Natural killer cell (primary cell): ENCODE results near the gene SBK1. TPM values are rescaled to one million over a fixed set of nuclear protein-coding genes. Genes with fewer than 3 reads are reported as not detected.

Experiments
- ATAC-seq, 3 donors: fragments of 150-1000 bp in 2 of 3; fragments of 200-7000 bp in 1 of 3; cut with Tn5 transposase; 1 replicate in 1 of 3; 2 replicates in 2 of 3; pipeline ENCODE4 v1.10.0; 2021; ENCODE audit warnings: mild to moderate bottlenecking in 2 of 3, moderate library complexity in 2 of 3
- DNase-seq, 2 donors: peaks; one replicate each; pipeline versions ENCODE4 v3.0.0 to v3.0.0-alpha.2; 2013 to 2021; ENCODE audit warnings: mixed read lengths in 1 of 2
- H3K27ac ChIP-seq: one replicate; pipeline ENCODE4 v1.5.1; 2013; ENCODE audit warnings: mild to moderate bottlenecking, low read length
- H3K27me3 ChIP-seq: one replicate; pipeline ENCODE4 v1.6.1; 2013; ENCODE audit warnings: low read length; ENCODE audit not compliant: control insufficient read depth, insufficient read depth
- H3K36me3 ChIP-seq: one replicate; pipeline ENCODE4 v1.6.1; 2013; ENCODE audit warnings: low read length; ENCODE audit not compliant: control insufficient read depth, insufficient read depth
- H3K4me1 ChIP-seq: one replicate; pipeline ENCODE4 v1.6.1; 2013; ENCODE audit warnings: low read length; ENCODE audit not compliant: control insufficient read depth, insufficient read depth
- H3K4me3 ChIP-seq: one replicate; pipeline ENCODE4 v1.5.1; 2013; ENCODE audit warnings: low read length
- H3K9me3 ChIP-seq: one replicate; pipeline ENCODE4 v1.6.1; 2013; ENCODE audit warnings: low read length; ENCODE audit not compliant: control insufficient read depth, insufficient read depth
- H3K27ac Mint-ChIP-seq, 2 donors: one replicate each; pipeline ENCODE4 v1.8.0; 2022; ENCODE audit warnings: mild to moderate bottlenecking in 2 of 2, mixed read lengths in 2 of 2, moderate library complexity in 1 of 2
- H3K27me3 Mint-ChIP-seq, 2 donors: one replicate each; pipeline ENCODE4 v1.8.0; 2022; ENCODE audit warnings: low read depth in 2 of 2, mixed read lengths in 2 of 2
- H3K36me3 Mint-ChIP-seq: one replicate; pipeline ENCODE4 v1.8.0; 2022; ENCODE audit warnings: mixed read lengths
- H3K4me1 Mint-ChIP-seq, 2 donors: one replicate each; pipeline ENCODE4 v1.8.0; 2022; ENCODE audit warnings: mixed read lengths in 2 of 2
- H3K4me3 Mint-ChIP-seq: one replicate; pipeline ENCODE4 v1.8.0; 2022; ENCODE audit warnings: mild to moderate bottlenecking, moderate library complexity, mixed read lengths
- H3K9me3 Mint-ChIP-seq, 2 donors: one replicate each; pipeline ENCODE4 v1.8.0; 2022; ENCODE audit warnings: mixed read lengths in 2 of 2
- CTCF ChIP-seq: fragments of 200-600 bp; IDR thresholded peaks from one replicate; pipeline ENCODE4 v1.8.0; 2022; ENCODE audit warnings: antibody characterized with exemption
- WGBS: methylation state at CpG from one replicate; pipeline ENCODE4 v1.1.7; 2013; ENCODE audit warnings: missing lambda C conversion rate; ENCODE audit not compliant: insufficient coverage; 5-methylcytosine and 5-hydroxymethylcytosine counted together
- intact Hi-C: fragments of 100-400 bp; cut with micrococcal nuclease; formaldehyde crosslinking; loops from one replicate; pipeline ENCODE4 v1.14.2; 2022
- total RNA-seq, 4 donors: library from RNA; stranded (reverse); fragments of 120-200 nt in 1 of 4; gene quantifications; one replicate each; pipeline versions ENCODE4 v1.2.3 to v1.2.4, GENCODE V29; 2013 to 2022

Gene SBK1
- total RNA-seq, 3 donors from 2014 or later (not counting 1 experiment from before 2014, with no cell fraction given) = 59.3 to 60.9 (median 59.8) TPM

DNA sequence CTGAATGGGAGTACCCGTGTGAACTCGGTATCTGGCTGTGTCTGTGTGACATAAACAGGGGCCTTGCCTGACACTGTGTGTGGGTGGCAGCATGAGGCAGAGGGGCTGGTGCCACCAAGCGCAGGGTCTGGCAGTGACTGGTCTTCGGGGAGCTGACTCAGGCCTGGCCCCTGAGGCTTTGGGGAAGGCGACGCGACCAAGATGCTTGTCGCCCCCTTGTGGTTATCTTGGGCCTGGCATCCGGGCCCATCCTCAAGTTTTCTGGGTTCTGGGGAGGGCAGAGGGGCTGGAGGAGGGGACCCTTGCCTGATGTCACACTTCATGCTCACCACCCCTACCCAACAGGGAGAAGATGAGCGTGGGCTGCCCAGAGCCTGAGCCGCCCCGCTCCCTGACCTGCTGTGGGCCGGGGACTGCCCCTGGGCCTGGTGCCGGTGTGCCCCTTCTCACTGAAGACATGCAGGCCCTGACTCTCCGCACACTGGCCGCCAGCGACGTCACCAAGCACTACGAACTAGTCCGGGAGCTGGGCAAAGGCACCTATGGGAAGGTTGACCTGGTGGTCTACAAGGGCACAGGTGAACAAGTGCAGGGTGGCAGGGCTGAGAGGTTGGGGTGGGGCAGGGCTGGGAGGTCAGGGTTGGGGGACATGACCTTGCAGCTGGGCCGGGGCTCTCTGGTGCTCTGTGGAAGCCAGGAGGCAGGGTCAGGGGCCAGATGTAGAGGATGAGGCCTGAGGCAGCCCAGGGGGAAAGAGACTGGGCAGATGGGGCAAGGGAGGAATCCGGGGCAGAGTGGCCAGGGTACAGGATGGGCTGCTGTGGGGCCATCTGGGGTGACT lies 24.9 kb downstream of the SBK1 start:
- ATAC-seq (peak; percentile 75 to 94 (median 84)), DNase-seq (peak; percentile 73 to 86)
- Histone ChIP-seq H3K9me3 (no peaks in the 10 kb centered on the region), H3K4me1 (peaks cover 58% of the 10 kb centered on the region), H3K36me3 (peaks cover 23% of the 10 kb centered on the region), H3K27ac (peak overlapping the region; percentile 10), H3K27me3 (no peaks in the 10 kb centered on the region), H3K4me3 (no peak overlapping the region)
- Mint-ChIP-seq H3K36me3 (no peaks in the 10 kb centered on the region), H3K4me3 (peak overlapping the region; percentile 35), H3K27ac (peak overlapping the region; percentile 39 to 91), H3K9me3 (no peaks in the 10 kb centered on the region), H3K4me1 (peaks cover 20 to 42% of the 10 kb centered on the region in 2 donors), H3K27me3 (no peaks in the 10 kb centered on the region)
- TF ChIP-seq CTCF = peak; percentile 92
- WGBS = 53% methylated on average over 22 of the region's 22 CpGs
- intact Hi-C loops = loop anchor here (1.0 kb wide), 1 partner anchor 40 kb away; no protein-coding TSS in a partner anchor

DNA sequence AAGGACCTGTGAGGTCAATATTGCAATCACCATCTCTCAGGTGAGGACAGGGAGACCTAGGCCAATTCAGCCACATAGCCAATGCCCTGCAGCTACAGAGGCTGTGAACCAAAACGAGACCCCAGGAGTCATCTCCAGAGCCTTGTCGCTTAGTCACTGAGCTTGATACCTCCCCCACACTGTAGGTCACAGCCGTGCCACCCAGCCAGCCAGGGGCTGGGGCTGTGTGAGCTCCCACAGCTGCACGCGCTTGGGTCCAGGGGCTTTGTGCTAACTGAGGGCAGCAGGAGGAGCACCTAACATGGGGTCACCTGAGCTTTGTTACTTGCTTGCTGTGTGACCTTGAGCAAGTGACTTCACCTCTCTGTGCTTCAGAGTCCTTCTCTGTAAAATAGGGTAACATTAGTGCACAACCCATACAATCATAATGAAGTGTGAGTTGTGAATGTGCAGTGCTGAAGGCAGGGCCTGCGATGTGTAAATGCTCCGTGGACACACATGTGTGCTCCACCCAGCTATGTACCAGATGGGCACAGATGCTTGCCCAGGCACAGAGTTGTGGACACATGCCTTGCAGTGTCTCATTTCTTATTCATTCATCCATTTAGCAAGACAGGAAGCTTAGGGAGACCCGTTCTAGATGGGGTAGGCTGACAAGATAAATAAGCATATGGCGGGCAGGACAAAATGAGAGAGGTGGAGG lies 25.9 kb downstream of the SBK1 start:
- H3K4me3 Mint-ChIP-seq = no peak overlapping the region
- ATAC-seq = no peak

GRCh38 chr16:28319476-28320022 lies 27.2 kb downstream of the SBK1 start:
- H3K4me3 Mint-ChIP-seq = no peak overlapping the region
- DNase-seq (no peak), ATAC-seq (no peak)
- no peaks in the 10 kb centered on the region for H3K9me3 Mint-ChIP-seq
- no peak for TF ChIP-seq CTCF
- H3K9me3 ChIP-seq = no peaks in the 10 kb centered on the region
- no peak overlapping the region for H3K4me3 ChIP-seq
- intact Hi-C loops = loop anchor here (2.0 kb wide), 1 partner anchor 15 kb away; no protein-coding TSS in a partner anchor
- no peaks in the 10 kb centered on the region for H3K36me3 Mint-ChIP-seq
- no peaks in the 10 kb centered on the region for H3K27me3 Mint-ChIP-seq
- peaks cover 23% of the 10 kb centered on the region for H3K36me3 ChIP-seq
- peaks cover 14 to 38% of the 10 kb centered on the region in 2 donors for H3K4me1 Mint-ChIP-seq
- H3K27ac ChIP-seq = no peak overlapping the region
- H3K27me3 ChIP-seq = no peaks in the 10 kb centered on the region
- WGBS = 98% methylated on average over 26 of the region's 26 CpGs
- peaks cover 36% of the 10 kb centered on the region for H3K4me1 ChIP-seq
- H3K27ac Mint-ChIP-seq = no peak overlapping the region

More for the DNA sequence above, 25.9 kb downstream of the SBK1 start:
- Histone ChIP-seq H3K27ac (no peak overlapping the region), H3K4me3 (no peak overlapping the region), H3K27me3 (no peaks in the 10 kb centered on the region), H3K4me1 (peaks cover 48% of the 10 kb centered on the region), H3K36me3 (peaks cover 23% of the 10 kb centered on the region), H3K9me3 (no peaks in the 10 kb centered on the region)
- WGBS = 88% methylated on average over 9 of the region's 9 CpGs
- Mint-ChIP-seq H3K4me1 (peaks cover 15 to 45% of the 10 kb centered on the region in 2 donors), H3K9me3 (no peaks in the 10 kb centered on the region), H3K27ac (peak overlapping the region; percentile 27 to 91), H3K27me3 (no peaks in the 10 kb centered on the region), H3K36me3 (no peaks in the 10 kb centered on the region)
- intact Hi-C loops = no loop called here
- DNase-seq = no peak
- no peak for TF ChIP-seq CTCF
